IMR-90 (cell line): ENCODE results near the gene YBX1.

ENCODE experiments used
- BHLHE40 ChIP-seq: fragments of 150-350 bp; IDR thresholded peaks from 2 replicates; pipeline ENCODE4 v1.6.1; 2016; ENCODE audit warnings: mild to moderate bottlenecking, low read depth, low read length
- CEBPB ChIP-seq: IDR thresholded peaks from 2 replicates; pipeline ENCODE4 v1.6.1; 2012; ENCODE audit warnings: low read depth, low read length, improper control_type of control experiment
- CHD1 ChIP-seq: IDR thresholded peaks from 2 replicates; pipeline ENCODE4 v1.6.1; 2012; ENCODE audit warnings: low read depth, low read length, improper control_type of control experiment
- CTCF ChIP-seq: conservative IDR thresholded peaks from 2 replicates; pipeline ENCODE4 v1.5.1; 2012; ENCODE audit warnings: mild to moderate bottlenecking, low read depth, low read length, improper control_type of control experiment
- ELK1 ChIP-seq: fragments of 150-350 bp; IDR thresholded peaks from 2 replicates; pipeline ENCODE4 v1.6.1; 2016; ENCODE audit warnings: low read depth, mild to moderate bottlenecking, low read length, moderate library complexity, borderline replicate concordance
- MAFK ChIP-seq: IDR thresholded peaks from 2 replicates; pipeline ENCODE4 v1.6.1; 2012; ENCODE audit warnings: low read depth, low read length, improper control_type of control experiment
- MAZ ChIP-seq: IDR thresholded peaks from 2 replicates; pipeline ENCODE4 v1.6.1; 2012; ENCODE audit warnings: low read depth, mild to moderate bottlenecking, low read length, improper control_type of control experiment, moderate library complexity, borderline replicate concordance
- POLR2A ChIP-seq: IDR thresholded peaks from 2 replicates; pipeline ENCODE4 v1.6.1; 2012; ENCODE audit warnings: mild to moderate bottlenecking, low read depth, low read length
- RAD21 ChIP-seq: IDR thresholded peaks from 2 replicates; pipeline ENCODE4 v1.6.1; 2012; ENCODE audit warnings: low read length, improper control_type of control experiment
- RCOR1 ChIP-seq: IDR thresholded peaks from 2 replicates; pipeline ENCODE4 v1.6.1; 2012; ENCODE audit warnings: mild to moderate bottlenecking, low read length, improper control_type of control experiment; ENCODE audit not compliant: insufficient replicate concordance
- RFX5 ChIP-seq: IDR thresholded peaks from 2 replicates; pipeline ENCODE4 v1.8.0; 2012; ENCODE audit warnings: low read depth, mild to moderate bottlenecking, low read length, moderate library complexity
- SMC3 ChIP-seq: fragments of 150-350 bp; IDR thresholded peaks from 2 replicates; pipeline ENCODE4 v1.6.1; 2016; ENCODE audit warnings: low read depth, mild to moderate bottlenecking, antibody characterized with exemption, low read length, moderate library complexity
- USF2 ChIP-seq: fragments of 150-350 bp; IDR thresholded peaks from 2 replicates; pipeline ENCODE4 v1.6.1; 2017; ENCODE audit warnings: mild to moderate bottlenecking, antibody characterized with exemption, low read length, low read depth

GRCh38 chr1:42743317-42744147 lies 61.3 kb downstream of the YBX1 start:
- no peak for TF ChIP-seq CTCF
- no peak for TF ChIP-seq MAFK
- TF ChIP-seq CEBPB, result no peak
- no peak for TF ChIP-seq RCOR1
- no peak for TF ChIP-seq SMC3
- no peak for TF ChIP-seq CHD1
- TF ChIP-seq POLR2A, result no peak
- TF ChIP-seq USF2, result no peak
- no peak for TF ChIP-seq RFX5
- TF ChIP-seq RAD21, result no peak
- TF ChIP-seq MAZ, result no peak
- TF ChIP-seq ELK1, result no peak
- no peak for TF ChIP-seq BHLHE40
